Stimulated activated naive CD4-positive, alpha-beta T cell (primary cell): ENCODE measurements around the gene FRAS1.

Source experiments
- DNase-seq, 6 experiments: peaks; one replicate each; lab custom pipeline; 2025; lab: John Stamatoyannopoulos, UW

Gene FRAS1

DNA sequence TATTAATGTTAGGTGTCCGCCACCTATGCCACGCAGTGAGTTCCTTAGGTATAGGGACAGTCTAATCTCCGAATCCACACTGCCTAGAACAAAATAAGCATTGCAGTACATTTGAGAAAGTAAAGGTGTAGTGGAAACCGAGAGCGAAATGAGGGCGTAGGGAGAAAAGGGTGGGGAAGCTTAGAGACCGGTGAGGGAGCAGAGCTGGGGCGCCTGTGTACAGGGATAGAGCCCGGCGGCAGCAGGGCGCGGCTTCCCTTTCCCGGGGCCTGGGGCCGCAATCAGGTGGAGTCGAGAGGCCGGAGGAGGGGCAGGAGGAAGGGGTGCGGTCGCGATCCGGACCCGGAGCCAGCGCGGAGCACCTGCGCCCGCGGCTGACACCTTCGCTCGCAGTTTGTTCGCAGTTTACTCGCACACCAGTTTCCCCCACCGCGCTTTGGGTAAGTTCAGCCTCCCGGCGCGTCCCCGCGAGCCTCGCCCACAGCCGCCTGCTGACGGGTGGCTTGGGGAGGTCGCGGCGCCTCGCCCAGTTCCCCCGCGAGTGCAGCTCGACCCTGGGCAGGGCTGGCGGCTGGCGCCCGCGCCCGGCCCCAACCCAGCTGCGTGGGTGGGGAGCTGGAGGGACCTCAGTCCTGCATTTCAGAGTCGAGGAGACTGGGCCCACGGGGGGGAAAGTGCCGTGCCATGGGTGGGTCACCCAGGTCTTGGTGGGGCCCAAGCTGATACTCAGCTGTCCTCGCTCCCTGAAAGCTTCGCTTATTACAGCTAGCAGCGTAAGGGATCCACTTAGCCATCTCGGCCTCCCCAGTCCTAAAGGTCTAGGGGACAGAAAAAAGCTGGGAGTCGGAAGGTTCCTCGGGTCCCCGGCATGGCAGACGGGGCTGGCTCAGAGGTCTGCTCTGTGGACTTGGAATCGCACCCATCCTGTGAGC, 494.6 kb downstream of the FRAS1 start, which contains the start of gene ANXA3:
Gene ANXA3 (plus strand): TSS at position 351 of the 932 bp plus-strand sequence. CDS start 2,704 bp downstream, outside the sequence.
- DNase-seq = no peak

DNA sequence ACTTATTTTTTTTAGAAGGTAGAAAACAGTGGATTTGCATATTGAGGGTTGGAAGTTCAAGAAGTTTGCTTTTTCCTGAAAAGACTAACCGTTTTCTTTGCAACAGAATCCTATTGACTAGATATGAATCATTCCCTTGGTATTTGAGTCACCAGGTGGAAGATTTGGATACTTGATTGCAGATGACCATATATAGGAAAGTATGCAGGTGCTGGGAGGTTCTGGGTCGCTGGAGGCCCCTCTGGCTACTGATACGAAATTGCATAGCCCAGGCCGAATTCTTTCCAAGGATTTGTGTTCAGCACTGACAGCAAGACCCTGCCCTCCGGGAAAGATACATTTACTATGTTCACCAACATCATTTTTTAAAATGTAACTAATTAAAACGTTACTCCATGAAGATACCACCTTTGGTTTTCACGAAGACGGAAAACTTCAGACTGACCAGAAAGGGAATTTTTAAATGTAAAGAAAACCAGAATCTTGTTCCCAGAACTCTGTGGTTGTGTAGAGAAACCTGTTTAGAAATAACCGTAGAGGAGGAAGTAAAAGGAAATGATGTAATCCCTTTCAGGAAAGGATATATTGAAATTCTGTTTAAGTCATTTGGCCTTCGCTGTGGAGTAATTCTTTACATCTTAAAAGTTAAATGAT, 495.4 kb downstream of the FRAS1 start:
- DNase-seq = no peak

DNA sequence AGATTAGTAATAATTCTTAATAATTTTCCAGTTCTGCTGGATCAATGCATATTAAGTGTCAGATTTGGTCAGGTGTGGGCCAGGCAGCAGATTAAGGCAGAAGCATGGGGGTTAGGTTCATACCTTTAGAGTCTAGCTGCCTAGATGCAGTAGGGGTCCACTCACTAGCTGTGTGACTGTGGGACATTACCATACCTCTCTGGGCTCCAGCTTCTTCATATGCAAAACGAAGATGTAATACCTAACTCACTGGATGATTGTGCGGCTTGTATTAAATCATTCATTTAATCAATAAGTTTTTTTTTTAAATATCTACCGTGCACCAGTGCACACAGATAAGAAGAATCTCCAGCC, 495.9 kb downstream of the FRAS1 start:
- DNase-seq = no peak

DNA sequence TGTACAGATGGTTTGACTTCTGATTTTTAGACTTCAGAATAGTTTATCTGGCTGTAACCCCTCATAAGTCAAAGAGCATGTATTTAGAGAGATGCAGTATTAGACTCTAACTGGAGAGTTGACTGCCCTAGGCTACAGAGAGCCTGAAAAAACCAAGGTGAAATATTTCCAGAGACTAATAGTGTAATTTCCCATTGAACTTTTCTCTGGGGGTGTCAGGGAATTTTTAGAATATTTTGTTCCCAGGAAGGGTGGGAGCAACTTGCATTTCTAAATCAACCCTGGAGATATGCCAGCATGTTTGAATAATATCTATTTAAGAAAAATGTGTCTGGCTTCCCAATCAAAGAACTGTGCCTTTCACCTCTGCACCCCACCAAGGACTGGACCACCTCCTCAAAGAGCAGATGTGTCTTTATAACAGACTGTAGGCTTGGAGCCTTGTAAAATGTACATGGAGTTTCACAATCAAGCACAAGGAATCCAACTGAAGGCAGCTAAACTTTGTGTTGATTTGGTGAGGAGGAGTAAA, 496.5 kb downstream of the FRAS1 start:
- DNase-seq = no peak

DNA sequence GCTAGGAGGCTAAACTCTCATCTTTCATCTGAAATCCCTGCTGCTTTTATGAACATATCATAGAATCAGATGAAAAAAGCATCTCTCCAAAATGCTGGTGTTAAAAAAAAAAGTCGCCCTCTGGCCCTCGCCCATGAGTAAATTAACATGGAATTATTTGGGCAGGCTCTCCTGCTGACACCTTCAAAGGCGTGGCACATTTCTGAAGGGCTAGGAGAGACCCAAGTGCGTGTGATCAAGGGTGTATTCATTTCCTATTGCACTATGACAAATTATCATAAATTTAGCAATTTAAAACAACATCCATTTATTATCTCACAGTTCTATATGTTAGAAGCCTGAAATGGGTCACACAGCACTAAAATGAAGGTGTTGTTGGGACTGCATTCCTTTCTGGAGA, 499.5 kb downstream of the FRAS1 start:
- DNase-seq = no peak

DNA sequence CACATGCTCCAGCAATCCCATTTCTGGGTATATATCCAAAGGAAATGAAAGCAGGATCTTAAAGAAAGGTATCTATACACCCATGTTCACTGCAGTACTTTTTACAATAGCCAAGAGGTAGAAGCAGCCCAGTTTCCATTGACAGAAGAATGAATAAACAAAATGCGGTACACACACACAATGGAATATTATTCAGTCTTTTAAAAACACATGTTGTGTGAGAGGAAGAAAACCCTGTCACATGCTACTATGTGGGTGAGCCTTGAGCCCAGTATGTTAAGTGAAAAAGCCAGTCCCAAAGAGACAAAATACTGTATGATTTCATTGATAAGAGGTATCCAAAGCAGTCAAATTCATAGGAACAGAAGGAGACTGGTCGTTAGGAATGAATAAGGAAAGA, 500.7 kb downstream of the FRAS1 start:
- DNase-seq = no peak

DNA sequence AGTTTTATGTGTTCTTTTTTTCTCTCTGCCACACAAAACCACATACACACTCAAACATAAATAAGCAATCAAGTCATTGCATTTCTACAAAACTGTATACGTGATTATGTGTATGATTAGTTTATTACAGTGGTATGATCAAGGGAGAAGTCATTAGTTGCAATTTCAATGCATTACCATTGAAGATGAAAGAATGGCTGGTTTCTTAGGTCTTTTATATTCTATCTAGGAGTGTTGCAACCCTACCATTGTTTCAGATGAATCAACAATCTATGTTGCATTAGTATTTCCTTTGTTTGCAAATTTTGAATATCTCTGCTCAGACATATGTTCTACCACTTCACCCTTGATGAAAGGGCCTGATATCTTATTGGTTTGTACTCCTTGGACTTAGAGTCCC, 501.3 kb downstream of the FRAS1 start:
- no peak for DNase-seq

DNA sequence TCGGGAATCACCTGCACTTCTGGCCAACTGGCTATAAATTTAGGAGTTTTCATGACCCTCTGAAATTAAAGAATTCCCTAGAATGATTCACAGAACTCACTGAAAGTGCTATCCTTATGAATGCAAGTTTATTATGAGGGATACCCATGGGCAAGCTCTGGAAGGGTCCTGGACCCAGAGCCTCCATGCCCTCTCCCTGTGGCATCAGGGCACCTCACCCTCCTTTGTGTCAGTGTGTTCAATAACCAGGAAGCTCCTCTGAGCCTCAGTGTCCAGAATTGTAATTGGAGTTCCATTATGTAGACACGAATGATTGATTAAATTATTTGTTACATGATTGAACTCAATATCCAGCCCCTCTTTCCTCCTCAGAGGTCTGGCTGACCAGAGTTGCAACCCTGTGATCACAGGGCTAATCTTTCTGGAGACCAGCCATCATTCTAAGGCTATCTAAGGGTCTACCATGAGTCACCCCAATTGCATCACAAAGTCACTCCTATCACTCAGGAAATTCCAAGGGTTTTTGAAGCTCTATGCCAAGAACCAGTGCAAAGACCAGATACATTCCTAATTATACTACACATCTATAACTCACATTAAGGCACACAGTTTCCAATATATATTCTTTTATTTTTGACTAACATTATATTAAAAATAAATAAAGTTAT, 503.3 kb downstream of the FRAS1 start:
- DNase-seq = no peak

DNA sequence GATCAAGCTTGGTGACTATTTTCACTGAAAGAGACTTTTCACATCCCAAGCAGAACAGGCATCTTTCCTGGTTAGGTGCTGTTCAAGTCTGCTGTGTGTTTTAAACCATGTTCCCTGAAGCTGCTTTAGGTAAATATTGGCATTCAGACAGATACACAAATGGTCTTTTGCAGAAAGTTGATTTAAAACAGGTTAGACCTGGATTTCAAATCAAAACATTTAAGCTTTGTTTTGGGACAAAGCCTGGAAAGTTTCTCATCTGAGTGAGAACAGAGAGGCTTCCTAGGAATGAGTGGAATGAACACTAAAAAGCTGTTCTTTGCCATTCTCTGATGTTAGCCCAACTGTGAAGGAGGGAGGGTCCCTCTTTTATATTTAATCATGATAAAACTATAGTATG, 504.6 kb downstream of the FRAS1 start:
- DNase-seq = no peak

DNA sequence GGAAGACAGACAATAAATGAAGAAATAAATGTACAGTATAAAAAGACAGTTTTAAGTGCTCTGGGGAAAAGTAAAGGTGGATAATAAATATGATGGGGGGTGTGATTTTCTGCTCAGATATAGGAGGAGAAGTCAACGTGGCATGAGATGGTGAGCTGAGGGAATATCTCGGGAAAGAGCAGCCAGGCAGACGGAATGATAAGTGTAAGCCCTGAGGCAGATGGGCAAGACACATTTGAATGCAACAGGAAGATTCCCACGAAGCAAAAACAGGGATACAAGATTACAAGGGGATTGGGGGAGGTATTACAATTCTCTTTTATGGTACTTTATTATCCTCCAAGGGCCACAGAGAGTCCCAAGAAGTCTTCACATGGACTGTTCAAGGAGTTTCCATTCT, 505.6 kb downstream of the FRAS1 start:
- DNase-seq = no peak

DNA sequence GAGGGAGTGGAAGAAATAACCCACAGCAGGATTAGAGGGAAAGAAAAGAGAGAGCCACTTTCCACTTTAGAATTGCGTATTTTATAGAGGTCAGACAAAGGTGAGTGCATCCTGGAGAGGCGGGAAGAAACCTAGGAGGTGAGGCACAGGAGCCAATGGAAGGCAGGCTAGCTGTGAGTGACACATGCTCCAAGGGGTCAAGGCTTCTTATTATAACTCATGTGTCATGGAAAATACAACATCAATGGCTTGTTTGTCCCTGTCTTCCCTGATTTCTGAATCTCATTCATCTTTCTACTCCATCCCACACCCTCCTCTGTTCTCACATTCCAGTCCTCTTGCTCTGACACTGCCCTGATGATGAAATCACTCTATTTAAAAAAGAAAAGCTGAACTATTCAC, 508.8 kb downstream of the FRAS1 start:
- DNase-seq = no peak

DNA sequence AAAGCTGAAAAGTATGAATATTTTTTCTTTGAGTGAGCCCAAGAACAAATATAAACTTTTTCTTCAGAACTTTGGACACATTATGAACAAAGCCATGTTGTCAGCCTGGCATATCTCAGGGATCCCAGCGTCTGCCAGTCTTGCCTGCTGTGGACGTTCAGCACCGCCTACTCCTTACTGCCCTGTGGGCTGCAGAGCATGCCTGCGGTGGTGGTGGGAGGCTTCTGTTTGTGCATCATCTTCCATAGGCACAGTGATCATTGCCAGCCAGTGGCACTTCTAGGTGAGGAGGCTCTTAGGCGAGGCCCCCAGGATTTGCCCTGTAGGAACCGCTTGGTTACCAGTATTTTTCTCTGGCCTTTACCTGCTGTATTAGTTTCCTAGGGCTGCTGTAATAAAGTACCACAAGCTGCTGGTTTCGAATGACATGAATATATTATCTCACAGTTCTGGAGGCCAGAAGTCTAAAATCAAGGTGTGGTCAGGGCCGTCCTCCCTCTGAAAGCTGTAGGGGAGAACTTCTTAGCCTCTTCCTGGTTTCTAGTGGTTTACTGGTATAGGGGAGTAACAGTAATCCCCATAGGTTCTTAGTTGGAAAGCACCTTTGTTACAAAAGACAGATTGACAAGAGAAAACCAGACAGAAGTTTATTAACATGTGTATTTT, 509.8 kb downstream of the FRAS1 start:
- DNase-seq = no peak

DNA sequence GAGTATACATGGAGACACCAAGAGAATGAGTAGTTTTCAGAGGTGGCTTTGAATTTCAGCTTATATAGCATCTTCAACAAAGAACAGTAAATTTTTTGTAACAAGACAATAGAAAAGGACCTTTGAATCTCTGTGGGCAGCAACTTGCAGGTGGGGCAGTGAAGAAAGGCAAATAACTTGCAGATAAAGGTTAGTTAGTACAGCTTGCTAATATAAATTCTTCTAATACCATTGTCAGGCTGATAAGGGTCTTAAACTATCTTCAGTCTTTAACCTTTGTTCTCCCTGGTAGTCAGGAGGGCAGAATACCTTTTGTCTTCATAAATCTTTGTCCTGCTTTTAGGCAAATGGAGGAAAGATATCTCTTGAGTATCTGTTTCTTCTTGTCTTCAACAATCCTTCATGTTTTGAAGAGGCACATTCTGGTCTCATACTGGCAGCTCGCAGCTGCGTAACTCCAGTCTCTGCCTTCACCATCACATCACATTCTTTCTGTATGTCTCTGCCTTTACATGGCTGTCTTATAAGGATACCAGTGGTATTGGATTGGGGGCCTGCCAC, 510.5 kb downstream of the FRAS1 start:
- DNase-seq = no peak

DNA sequence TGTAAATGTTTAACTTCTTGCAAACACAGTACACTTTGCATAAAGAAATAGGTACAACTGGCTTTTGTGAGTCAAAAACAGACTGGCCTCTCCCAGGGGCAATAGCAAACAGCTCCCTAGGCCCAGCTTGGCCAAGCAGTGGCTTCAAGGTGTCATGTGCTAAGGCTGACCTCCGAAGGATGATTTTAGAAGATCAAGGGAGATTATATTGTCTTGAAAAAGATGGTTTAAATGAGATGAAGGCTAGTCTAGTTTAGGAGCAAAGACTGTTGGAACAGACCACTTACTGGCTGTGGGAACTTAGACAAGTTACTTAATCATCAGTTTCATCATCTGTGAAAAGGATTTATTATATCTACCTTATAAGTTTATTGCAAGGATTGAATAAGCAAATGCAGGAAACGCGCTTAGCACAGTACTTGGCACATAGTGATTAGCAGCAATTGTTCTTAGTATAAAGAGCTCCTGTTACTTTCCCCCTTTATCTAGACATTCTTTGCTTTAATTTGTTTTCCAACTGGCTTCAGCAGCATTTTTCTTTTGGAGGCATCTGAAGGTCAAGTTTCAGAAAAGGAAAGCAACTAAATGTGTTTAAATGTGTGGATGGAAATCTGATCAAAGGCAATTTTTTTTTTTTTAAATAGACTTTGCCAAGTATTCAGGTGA, 511.6 kb downstream of the FRAS1 start:
- DNase-seq = no peak

DNA sequence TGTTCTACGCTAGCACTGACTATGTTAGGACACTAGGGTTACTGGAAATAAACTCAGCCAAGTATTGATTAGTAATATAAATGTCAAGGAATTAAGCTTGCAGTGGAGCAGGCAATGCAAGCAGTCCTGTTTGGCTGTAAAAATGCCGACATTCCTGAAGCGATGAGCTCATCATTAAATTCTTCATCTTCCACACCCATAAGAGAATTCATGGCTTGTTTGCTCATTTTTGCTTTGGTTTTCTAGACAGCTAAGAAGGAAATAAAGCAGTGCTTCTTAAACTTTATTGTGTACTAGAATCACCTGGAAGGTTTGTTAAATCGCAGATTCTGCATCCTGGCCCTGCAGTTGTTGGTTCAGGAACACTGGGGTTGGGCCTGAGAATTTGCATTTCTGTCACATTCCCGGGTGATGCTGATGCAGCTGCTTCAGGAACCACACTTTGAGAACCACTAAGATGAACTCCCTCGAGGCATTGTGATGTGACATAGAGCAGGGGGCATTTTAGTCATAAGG, 512.2 kb downstream of the FRAS1 start:
- DNase-seq = no peak

DNA sequence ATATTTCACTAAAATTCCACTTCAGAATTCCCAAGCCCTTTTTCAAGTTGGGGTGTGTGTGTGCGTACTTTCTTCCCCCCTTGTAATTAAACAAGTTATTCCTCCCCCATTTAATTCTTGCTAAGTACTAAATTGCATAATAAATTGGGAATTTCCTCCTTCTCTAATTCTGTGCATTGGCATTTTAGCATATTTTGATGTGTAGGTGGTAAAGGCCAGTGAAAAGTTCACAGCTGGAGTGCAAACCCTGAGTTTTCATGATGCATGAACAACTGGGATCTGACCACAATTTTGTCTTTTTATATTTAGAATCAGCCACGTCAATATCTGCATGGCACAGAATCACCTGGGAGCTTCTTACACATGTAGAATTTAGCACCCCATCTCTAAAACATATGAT, 513.0 kb downstream of the FRAS1 start:
- DNase-seq = no peak

DNA sequence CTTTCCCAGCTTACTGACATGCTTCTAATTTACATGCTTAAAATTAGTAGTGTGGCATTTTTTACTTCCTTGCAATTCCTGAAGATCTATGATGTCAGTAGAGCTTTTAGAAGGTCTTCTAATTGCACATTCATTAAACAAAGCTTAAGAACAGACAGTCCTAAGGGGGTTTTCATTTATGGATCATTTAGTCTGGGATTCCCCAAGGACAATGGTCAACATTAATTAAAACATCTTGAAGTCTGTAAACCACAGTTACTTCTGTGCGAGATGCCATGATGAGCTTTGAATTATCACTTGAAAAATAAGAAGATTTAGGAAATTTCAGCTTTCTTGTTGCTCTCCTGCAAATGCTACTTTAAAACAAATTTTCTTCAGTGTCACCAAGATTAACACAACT, 514.7 kb downstream of the FRAS1 start:
- DNase-seq = no peak

DNA sequence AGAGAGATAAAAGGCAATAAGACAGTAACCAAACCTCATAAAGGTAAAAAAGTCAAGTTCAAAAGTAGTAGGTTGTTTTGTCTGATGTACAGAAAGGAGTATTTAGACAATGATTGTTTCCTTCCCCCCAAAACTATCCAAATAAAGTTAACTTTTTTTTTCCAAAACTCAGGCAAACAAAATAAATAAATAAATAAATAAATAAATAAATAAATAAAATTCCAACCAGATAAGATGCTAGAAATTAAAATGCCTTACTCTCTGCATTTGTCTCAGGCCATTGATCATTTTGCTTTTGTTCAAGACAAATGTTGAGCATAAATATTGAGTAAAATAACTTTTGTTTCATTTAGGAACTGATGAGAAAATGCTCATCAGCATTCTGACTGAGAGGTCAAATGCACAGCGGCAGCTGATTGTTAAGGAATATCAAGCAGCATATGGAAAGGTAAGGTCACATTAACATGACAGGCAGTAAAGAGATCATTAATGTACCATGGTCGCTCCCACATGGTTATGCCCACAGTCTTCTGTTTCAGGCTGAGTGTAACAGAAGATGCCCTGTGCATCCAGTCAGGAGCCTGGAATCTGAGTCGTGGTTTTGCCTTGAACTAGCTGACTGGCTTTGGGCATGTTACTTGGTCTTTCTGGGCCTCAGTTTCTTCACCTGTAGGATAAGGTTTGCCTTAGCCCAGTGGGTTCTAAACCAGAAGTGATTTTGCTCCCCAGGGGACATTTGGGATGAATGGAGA, 521.7 kb downstream of the FRAS1 start:
- DNase-seq = no peak

DNA sequence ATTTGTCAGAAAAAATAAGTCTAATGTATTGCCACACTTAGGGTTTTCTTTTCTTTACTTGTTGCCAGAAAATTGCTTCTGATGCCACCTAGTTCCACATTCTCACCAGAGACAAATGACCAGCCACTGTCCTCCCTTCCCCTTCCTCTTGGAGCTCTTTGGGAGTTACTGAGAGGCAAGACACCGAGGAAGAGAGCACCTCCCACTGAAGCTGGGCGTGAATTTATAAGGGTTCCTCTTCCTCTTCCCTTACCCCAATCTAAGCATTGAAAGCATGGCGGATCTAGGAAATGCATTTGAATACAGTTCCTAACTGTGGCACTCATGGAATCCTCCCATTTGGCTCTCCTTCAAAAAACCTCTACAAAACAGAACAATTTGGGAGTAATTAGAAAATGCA, 524.5 kb downstream of the FRAS1 start:
- no peak for DNase-seq

DNA sequence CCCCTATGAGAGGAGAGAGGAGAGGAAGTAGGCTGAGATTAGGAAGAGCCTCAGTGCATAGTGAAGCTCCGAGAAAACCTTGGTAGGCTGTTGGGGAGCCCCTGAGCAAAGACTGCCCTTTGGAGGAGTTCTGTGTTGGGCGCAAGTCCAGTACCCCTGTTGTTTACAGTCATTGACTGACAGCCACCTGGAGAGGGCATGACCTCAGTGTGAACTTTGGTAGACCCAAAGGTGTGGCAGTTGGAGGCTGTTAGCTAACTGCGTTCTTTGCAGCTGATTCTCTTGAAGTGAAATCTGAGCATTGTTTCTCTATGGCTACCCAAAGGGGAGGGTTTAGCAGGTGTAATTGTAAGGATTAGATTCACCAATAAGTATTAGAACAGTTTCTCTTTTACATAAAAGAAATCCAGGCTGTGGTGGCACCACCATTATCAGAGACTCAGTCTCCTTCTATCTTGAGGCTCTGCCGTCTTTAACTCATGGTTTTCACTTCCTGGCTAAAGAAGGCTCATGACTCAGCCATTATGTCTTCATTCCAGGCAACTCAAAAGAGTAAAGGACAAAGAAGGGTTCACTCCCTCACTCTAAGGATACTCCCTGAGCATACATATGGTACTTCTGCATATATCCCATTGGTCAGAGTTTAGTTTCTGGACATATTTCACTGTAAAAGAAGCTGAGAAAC, 527.9 kb downstream of the FRAS1 start:
- no peak for DNase-seq
